A549 treated with RU486 at 1 μM for 4 hours (cell line): ENCODE data around the gene RPL19. TPM values are rescaled to one million over a fixed set of nuclear protein-coding genes. Genes with fewer than 3 reads are reported as not detected.

Source experiments
- total RNA-seq: library from RNA; stranded (reverse); fragments of 200-300 nt; extraction: Qiagen RNA extraction; gene quantifications from 5 replicates; pipeline ENCODE4 v1.2.3, GENCODE V29; 2022; ENCODE audit warnings: low read depth

The RPL19 gene
- total RNA-seq = 3,980 to 4,440 TPM (median 4,050 TPM) in 5 replicates

GRCh38 chr17:39200070-39200879 is at the start of gene RPL19:
Gene RPL19 (plus strand): TSS chr17:39200283. CDS start chr17:39200345, 62 bp downstream.

GRCh38 chr17:39151150-39151942 is 48.7 kb upstream of the RPL19 start, which contains the start of gene PLXDC1:
Gene PLXDC1 (minus strand): TSS chr17:39151637. CDS start chr17:39151437, 200 bp downstream.

GRCh38 chr17:39165841-39166349 is 34.2 kb upstream of the RPL19 start, which contains the start of gene ARL5C:
Gene ARL5C (minus strand): TSS chr17:39166161. CDS start chr17:39165760, 401 bp downstream.

GRCh38 chr17:39197380-39198185 is 2.5 kb upstream of the RPL19 start, which contains the start of gene CACNB1:
Gene CACNB1 (minus strand): TSS chr17:39197669. CDS start chr17:39197495, 174 bp downstream.

GRCh38 chr17:39225308-39225958 is 25.4 kb downstream of the RPL19 start, which contains the start of gene STAC2:
Gene STAC2 (minus strand): TSS chr17:39225945. CDS start chr17:39225502, 443 bp downstream.

Other genes starting within 250 kb of the RPL19 start
- gene FBXO47, start 232.9 kb upstream of the RPL19 start, total RNA-seq = not detected in 5 replicates
- 0.09 to 0.86 TPM (median 0.37 TPM) in 4 of 5 replicates, not detected in the other for gene PLXDC1, start 48.6 kb upstream of the RPL19 start, total RNA-seq
- not detected in 5 replicates for gene ARL5C, start 34.1 kb upstream of the RPL19 start, total RNA-seq
- 4.5 to 5.5 TPM (median 5.2 TPM) in 5 replicates for gene CACNB1, start 2.6 kb upstream of the RPL19 start, total RNA-seq
- 0.12 to 0.34 TPM (median 0.21 TPM) in 5 replicates for gene STAC2, start 25.7 kb downstream of the RPL19 start, total RNA-seq
- gene FBXL20, start 201.3 kb downstream of the RPL19 start, total RNA-seq = 6.3 to 8.6 TPM (median 8.1 TPM) in 5 replicates